ENCODE measurements around the gene CCDC12.

GRCh38 chr3:47008851-47009224 is 32.3 kb upstream of the CCDC12 start:
- TF ChIP-seq EZH2 (IDR thresholded peaks at IDR 0.05) (no peak), POLR2AphosphoS5 (IDR thresholded peaks at IDR 0.05; ENCODE audit: borderline replicate concordance, low read depth, low read length) (no peak)

All from SK-N-MC (cell line).